Ectodermal cell (in vitro differentiated cells): ENCODE results near the gene SARDH.

Experiments
- H3K27ac ChIP-seq: 2 replicates; pipeline ENCODE4 v1.7.0; 2013; ENCODE audit warnings: mild to moderate bottlenecking, low read depth, low read length; ENCODE audit not compliant: insufficient read depth, poor library complexity, severe bottlenecking
- H3K27me3 ChIP-seq: 2 replicates; pipeline ENCODE4 v1.7.0; 2013; ENCODE audit warnings: mild to moderate bottlenecking, low read length; ENCODE audit not compliant: insufficient read depth, control insufficient read depth, poor library complexity, severe bottlenecking
- H3K36me3 ChIP-seq: one replicate; pipeline ENCODE4 v1.7.0; 2013; ENCODE audit warnings: low read length; ENCODE audit not compliant: control insufficient read depth, insufficient read depth
- H3K4me1 ChIP-seq: one replicate; pipeline ENCODE4 v1.7.0; 2013; ENCODE audit warnings: low read length; ENCODE audit not compliant: control insufficient read depth, insufficient read depth
- H3K4me3 ChIP-seq: 2 replicates; pipeline ENCODE4 v1.7.0; 2013; ENCODE audit warnings: low read depth, low read length, control low read depth; ENCODE audit not compliant: insufficient read depth
- H3K9me3 ChIP-seq: 2 replicates; pipeline ENCODE4 v1.7.0; 2013; ENCODE audit warnings: mild to moderate bottlenecking, low read length, moderate library complexity; ENCODE audit not compliant: control insufficient read depth
- WGBS, 2 experiments: methylation state at CpG; one replicate each; pipeline ENCODE4 v1.1.7; 2013; ENCODE audit warnings: missing lambda C conversion rate in 2 of 2; 5-methylcytosine and 5-hydroxymethylcytosine counted together

SARDH gene

DNA sequence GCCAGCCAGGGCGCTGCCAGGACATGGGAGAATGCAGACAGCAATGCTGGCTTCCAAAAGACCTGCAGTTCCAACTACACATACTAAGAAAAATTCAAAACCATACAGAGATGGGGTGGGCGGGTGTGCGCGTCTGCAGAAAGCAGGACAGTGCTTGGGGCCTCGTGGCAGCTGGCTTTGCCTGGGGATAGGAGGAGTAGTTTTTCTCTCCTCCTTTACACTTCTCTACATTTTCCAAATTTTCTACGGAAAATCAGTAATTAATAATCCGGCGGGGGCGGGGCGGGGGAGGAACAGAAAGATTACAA, 43.6 kb upstream of the SARDH start:
- WGBS, 2 experiments, result 89 to 95% methylated on average over 3 to 10 of the region's 10 CpGs
- Histone ChIP-seq H3K9me3 (no peaks in the 10 kb centered on the region), H3K4me3 (no peak overlapping the region), H3K4me1 (no peaks in the 10 kb centered on the region), H3K27me3 (no peaks in the 10 kb centered on the region), H3K27ac (no peak overlapping the region), H3K36me3 (peaks cover 10% of the 10 kb centered on the region)

DNA sequence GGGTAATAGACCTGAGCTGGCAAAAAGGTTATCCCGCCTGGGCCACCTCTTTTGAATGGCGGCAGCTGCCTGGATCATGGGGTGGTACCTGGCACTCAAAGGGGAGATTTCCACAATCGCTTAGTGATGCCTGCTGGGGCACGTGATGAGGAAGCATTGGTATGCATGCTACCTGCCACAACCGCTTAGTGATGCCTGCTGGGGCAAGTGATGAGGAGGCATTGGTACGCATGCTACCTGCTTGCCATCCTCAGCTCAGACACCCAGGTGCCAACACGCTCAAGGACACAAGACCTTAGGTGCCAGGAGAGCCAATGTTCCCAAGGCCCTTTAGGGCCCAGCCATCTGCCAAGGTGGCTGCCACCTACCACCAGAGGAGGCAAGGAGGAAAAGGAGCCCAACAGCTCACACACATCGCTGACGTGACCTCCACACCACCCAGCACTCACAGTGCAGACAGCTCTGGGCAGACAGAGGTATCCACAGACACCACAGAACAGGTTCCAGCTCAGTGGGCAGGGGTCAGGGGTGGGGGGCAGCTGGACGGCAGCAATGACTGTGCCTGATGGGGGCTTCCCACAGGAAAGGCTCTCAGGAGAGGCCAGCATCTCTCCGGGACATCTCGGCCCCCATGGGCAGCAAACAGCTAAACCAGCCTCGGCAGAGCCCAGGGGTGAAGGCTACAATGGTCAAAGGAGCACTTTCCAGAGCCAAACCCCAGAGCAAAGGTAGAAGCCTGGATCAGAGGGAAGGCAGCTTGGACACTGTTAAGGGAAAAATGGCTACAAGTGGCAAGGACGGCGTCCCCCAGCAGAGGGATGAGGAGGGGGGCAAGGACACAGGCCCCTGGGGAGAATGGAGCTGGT, 43.0 kb upstream of the SARDH start:
- Histone ChIP-seq H3K4me1 (no peaks in the 10 kb centered on the region), H3K36me3 (peaks cover 10% of the 10 kb centered on the region), H3K27me3 (no peaks in the 10 kb centered on the region), H3K4me3 (no peak overlapping the region), H3K27ac (no peak overlapping the region), H3K9me3 (no peaks in the 10 kb centered on the region)
- 95 to 96% methylated on average over 15 of the region's 15 CpGs for WGBS, 2 experiments

- H3K9me3 ChIP-seq, result no peaks in the 10 kb centered on the region
- no peak overlapping the region for H3K4me3 ChIP-seq
- no peaks in the 10 kb centered on the region for H3K27me3 ChIP-seq
- no peak overlapping the region for H3K27ac ChIP-seq
- H3K4me1 ChIP-seq, result no peaks in the 10 kb centered on the region
- WGBS, 2 experiments, result 94 to 95% methylated on average over 15 of the region's 15 CpGs
- peaks cover 10% of the 10 kb centered on the region for H3K36me3 ChIP-seq
Measured at GRCh38 chr9:133780404-133780945, 42.3 kb upstream of the SARDH start.

GRCh38 chr9:133779516-133780403, 41.6 kb upstream of the SARDH start:
- 94 to 95% methylated on average over 19 of the region's 19 CpGs for WGBS, 2 experiments
- H3K4me1 ChIP-seq, result no peaks in the 10 kb centered on the region
- no peak overlapping the region for H3K27ac ChIP-seq
- no peaks in the 10 kb centered on the region for H3K27me3 ChIP-seq
- H3K36me3 ChIP-seq, result peaks cover 13% of the 10 kb centered on the region
- no peak overlapping the region for H3K4me3 ChIP-seq
- H3K9me3 ChIP-seq, result no peaks in the 10 kb centered on the region

GRCh38 chr9:133779081-133779480, 40.9 kb upstream of the SARDH start:
- 82 to 83% methylated on average over 8 of the region's 8 CpGs for WGBS, 2 experiments
- no peak overlapping the region for H3K4me3 ChIP-seq

GRCh38 chr9:133778336-133779013, 40.3 kb upstream of the SARDH start:
- H3K9me3 ChIP-seq, result no peaks in the 10 kb centered on the region
- H3K27ac ChIP-seq, result no peak overlapping the region
- no peaks in the 10 kb centered on the region for H3K27me3 ChIP-seq
- no peak overlapping the region for H3K4me3 ChIP-seq
- H3K4me1 ChIP-seq, result no peaks in the 10 kb centered on the region
- 95% methylated on average over 20 of the region's 20 CpGs for whole genome bisulfite sequencing, 2 experiments
- peaks cover 24% of the 10 kb centered on the region for H3K36me3 ChIP-seq

More at GRCh38 chr9:133779081-133779480, 40.9 kb upstream of the SARDH start:
- no peaks in the 10 kb centered on the region for H3K4me1 ChIP-seq
- H3K36me3 ChIP-seq, result peaks cover 20% of the 10 kb centered on the region
- H3K9me3 ChIP-seq, result no peaks in the 10 kb centered on the region
- no peak overlapping the region for H3K27ac ChIP-seq
- H3K27me3 ChIP-seq, result no peaks in the 10 kb centered on the region

DNA sequence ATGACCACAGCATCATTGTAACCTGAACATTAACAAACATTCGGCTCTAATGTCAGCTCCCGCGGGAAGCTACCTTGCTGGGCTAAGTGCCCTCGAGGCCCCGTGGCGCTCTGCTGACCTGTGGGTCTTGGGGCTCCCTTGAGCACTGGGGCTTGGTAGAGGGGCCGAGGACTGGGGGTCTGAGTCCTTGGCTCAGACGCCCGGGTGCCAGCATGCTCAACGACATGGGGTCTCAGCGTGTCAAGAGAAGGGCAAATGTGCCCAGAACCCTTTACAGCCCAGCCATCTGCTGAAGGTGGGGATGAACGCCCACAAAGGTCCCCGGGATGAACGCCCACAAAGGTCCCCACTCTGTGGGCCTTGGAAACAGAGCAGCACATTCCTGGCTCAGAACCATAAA, 39.7 kb upstream of the SARDH start:
- no peaks in the 10 kb centered on the region for H3K9me3 ChIP-seq
- H3K4me3 ChIP-seq, result no peak overlapping the region
- H3K36me3 ChIP-seq, result peaks cover 24% of the 10 kb centered on the region
- no peak overlapping the region for H3K27ac ChIP-seq
- no peaks in the 10 kb centered on the region for H3K4me1 ChIP-seq
- WGBS, 2 experiments, result 96 to 97% methylated on average over 14 of the region's 14 CpGs
- no peaks in the 10 kb centered on the region for H3K27me3 ChIP-seq

DNA sequence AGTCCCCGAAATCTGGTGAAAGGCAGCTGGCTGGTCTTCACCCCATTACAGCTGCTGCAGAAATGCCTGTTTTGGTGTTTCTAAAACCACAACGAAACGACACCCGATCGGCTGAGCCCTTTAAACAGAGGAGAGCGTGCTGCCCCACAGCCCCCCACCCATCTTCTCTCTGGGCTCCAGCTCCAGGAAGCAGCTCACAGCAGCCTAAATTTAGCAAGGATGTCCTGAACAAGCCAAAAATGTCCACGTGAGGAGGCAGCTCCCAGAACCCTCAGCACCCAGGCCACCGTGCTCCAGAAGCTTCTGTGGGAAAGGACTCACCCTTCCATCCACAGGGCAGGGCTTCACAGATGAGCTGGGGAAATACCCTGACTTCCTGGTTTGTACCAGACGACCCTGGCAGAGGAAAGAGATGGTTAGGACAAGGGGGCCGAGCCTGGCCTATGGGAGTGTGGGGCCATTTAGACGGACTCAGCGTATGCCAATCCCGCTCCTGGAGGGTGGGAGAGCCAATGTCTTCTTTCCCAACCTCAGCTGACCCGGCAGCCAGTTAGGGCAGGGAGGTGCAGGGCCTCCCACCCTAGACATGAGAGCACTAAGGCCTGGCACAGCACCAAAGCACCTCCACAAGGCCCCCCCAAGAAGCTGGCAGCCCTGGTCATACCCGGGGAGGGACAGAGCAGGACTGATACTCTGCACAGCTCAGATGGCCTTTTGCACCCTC, 39.1 kb upstream of the SARDH start:
- H3K9me3 ChIP-seq, result no peaks in the 10 kb centered on the region
- no peak overlapping the region for H3K4me3 ChIP-seq
- WGBS, 2 experiments, result 93 to 96% methylated on average over 15 of the region's 15 CpGs
- no peaks in the 10 kb centered on the region for H3K4me1 ChIP-seq
- H3K27ac ChIP-seq, result no peak overlapping the region
- peaks cover 24% of the 10 kb centered on the region for H3K36me3 ChIP-seq
- no peaks in the 10 kb centered on the region for H3K27me3 ChIP-seq

GRCh38 chr9:133775951-133776905, 38.1 kb upstream of the SARDH start:
- no peaks in the 10 kb centered on the region for H3K9me3 ChIP-seq
- H3K27ac ChIP-seq, result no peak overlapping the region
- H3K36me3 ChIP-seq, result peaks cover 24% of the 10 kb centered on the region
- no peaks in the 10 kb centered on the region for H3K27me3 ChIP-seq
- no peak overlapping the region for H3K4me3 ChIP-seq
- no peaks in the 10 kb centered on the region for H3K4me1 ChIP-seq
- WGBS, 2 experiments, result 95% methylated on average over 27 of the region's 27 CpGs
